HG03025 (cell line): ENCODE measurements around the gene MBD3.
A peak's percentile ranks its signal among the peaks of the same experiment; 100 is the strongest.

ENCODE experiments used
- ATAC-seq: cut with Tn5 transposase; IDR thresholded peaks from one replicate; pipeline ENCODE4 v1.9.1; 2021; ENCODE audit warnings: mild to moderate bottlenecking, moderate library complexity; ENCODE audit not compliant: unreplicated experiment, low FRiP score

MBD3 gene

GRCh38 chr19:1602091-1602707 is 9.5 kb upstream of the MBD3 start:
- no peak for ATAC-seq

GRCh38 chr19:1601613-1602064 is 9.0 kb upstream of the MBD3 start:
- no peak for ATAC-seq

- ATAC-seq, result no peak
These were observed 6.8 kb upstream of the MBD3 start for GRCh38 chr19:1599460-1599846.

GRCh38 chr19:1598777-1599459 is 6.3 kb upstream of the MBD3 start:
- no peak for ATAC-seq

GRCh38 chr19:1593501-1593772 is 772 bp upstream of the MBD3 start:
- no peak for ATAC-seq

- peak; percentile 69 for ATAC-seq
These were observed 476 bp downstream of the MBD3 start for GRCh38 chr19:1592024-1592754.

GRCh38 chr19:1591421-1592023 is 1.1 kb downstream of the MBD3 start:
- no peak for ATAC-seq

GRCh38 chr19:1590641-1591397 is 1.8 kb downstream of the MBD3 start:
- no peak for ATAC-seq

GRCh38 chr19:1587872-1588271 is 4.8 kb downstream of the MBD3 start:
- no peak for ATAC-seq

- ATAC-seq, result no peak
These were observed 7.5 kb downstream of the MBD3 start for GRCh38 chr19:1585243-1585580.

- no peak for ATAC-seq
These were observed 8.0 kb downstream of the MBD3 start for GRCh38 chr19:1584500-1585242.

GRCh38 chr19:1582201-1582600 is 10.5 kb downstream of the MBD3 start:
- ATAC-seq, result no peak

- no peak for ATAC-seq
These were observed 11.7 kb downstream of the MBD3 start for GRCh38 chr19:1580957-1581356.

GRCh38 chr19:1580382-1580781 is 12.3 kb downstream of the MBD3 start:
- no peak for ATAC-seq

GRCh38 chr19:1579222-1579621 is 13.4 kb downstream of the MBD3 start:
- no peak for ATAC-seq

- ATAC-seq, result no peak
These were observed 14.6 kb downstream of the MBD3 start for GRCh38 chr19:1577929-1578618.

GRCh38 chr19:1577090-1577928 is 15.4 kb downstream of the MBD3 start:
- no peak for ATAC-seq

GRCh38 chr19:1576242-1577089 is 16.2 kb downstream of the MBD3 start:
- no peak for ATAC-seq
